CD8-positive, alpha-beta memory T cell (primary cell): Measurements from ENCODE around the gene ASF1B. TPM values are rescaled to one million over a fixed set of nuclear protein-coding genes. Genes with fewer than 3 reads are reported as not detected.
"Not testable (repeated sequence)": the region's sequence is repeated elsewhere in the genome, so short reads cannot be mapped to it uniquely, and the experiment has no call there.

Source experiments
- CTCF ChIA-PET: fragments of 350-600 bp; sonication (Branson Sonifier 250); formaldehyde crosslinking; loops from one replicate; lab custom pipeline; 2021; ENCODE audit warnings: antibody characterized with exemption; lab: Charles Lee
- POLR2A ChIA-PET: fragments of 350-600 bp; sonication (Branson Sonifier 250); formaldehyde crosslinking; loops from one replicate; lab custom pipeline; 2021; ENCODE audit warnings: antibody characterized with exemption; lab: Charles Lee
- DNase-seq, 5 donors: peaks; one replicate each; pipeline versions ENCODE4 v3.0.0 to v3.0.0-alpha.2; 2020 to 2022; ENCODE audit warnings: mixed read lengths in 1 of 5
- H3K27ac ChIP-seq: one replicate; pipeline ENCODE4 v1.7.0; 2013; ENCODE audit warnings: low read depth, mild to moderate bottlenecking, low read length, moderate library complexity
- H3K27me3 ChIP-seq: 2 replicates; pipeline ENCODE4 v1.7.0; 2013; ENCODE audit warnings: low read length, mild to moderate bottlenecking; ENCODE audit not compliant: insufficient read depth, poor library complexity, severe bottlenecking
- H3K36me3 ChIP-seq: 2 replicates; pipeline ENCODE4 v1.7.0; 2013; ENCODE audit warnings: mild to moderate bottlenecking, low read length, moderate library complexity; ENCODE audit not compliant: insufficient read depth
- H3K4me1 ChIP-seq: 2 replicates; pipeline ENCODE4 v1.7.0; 2013; ENCODE audit warnings: mild to moderate bottlenecking, low read length, moderate library complexity; ENCODE audit not compliant: insufficient read depth
- H3K4me3 ChIP-seq: 2 replicates; pipeline ENCODE4 v1.7.0; 2013; ENCODE audit warnings: mild to moderate bottlenecking, low read length
- H3K9me3 ChIP-seq: 2 replicates; pipeline ENCODE4 v1.7.0; 2013; ENCODE audit warnings: mild to moderate bottlenecking, low read length
- H3K27ac Mint-ChIP-seq, 8 donors: one replicate each; pipeline ENCODE4 v1.8.0; 2020 to 2021; ENCODE audit warnings: mixed read lengths in 8 of 8, mild to moderate bottlenecking in 6 of 8, inconsistent platforms in 3 of 8, moderate library complexity in 3 of 8
- H3K27me3 Mint-ChIP-seq, 2 donors: one replicate each; pipeline ENCODE4 v1.8.0; 2020 to 2021; ENCODE audit warnings: mixed read lengths in 2 of 2, mild to moderate bottlenecking in 1 of 2, moderate library complexity in 1 of 2
- H3K36me3 Mint-ChIP-seq, 3 donors: one replicate each; pipeline ENCODE4 v1.8.0; 2020 to 2021; ENCODE audit warnings: mixed read lengths in 3 of 3, inconsistent platforms in 1 of 3, mild to moderate bottlenecking in 1 of 3
- H3K4me1 Mint-ChIP-seq, 3 donors: one replicate each; pipeline ENCODE4 v1.8.0; 2020 to 2021; ENCODE audit warnings: mixed read lengths in 3 of 3, inconsistent platforms in 1 of 3, mild to moderate bottlenecking in 1 of 3
- H3K4me3 Mint-ChIP-seq, 7 donors: one replicate each; pipeline ENCODE4 v1.8.0; 2020 to 2021; ENCODE audit warnings: mixed read lengths in 7 of 7, mild to moderate bottlenecking in 6 of 7, moderate library complexity in 4 of 7, inconsistent platforms in 2 of 7
- H3K9me3 Mint-ChIP-seq, 5 donors: one replicate each; pipeline ENCODE4 v1.8.0; 2020 to 2022; ENCODE audit warnings: mixed read lengths in 5 of 5, mild to moderate bottlenecking in 3 of 5, moderate library complexity in 2 of 5, inconsistent platforms in 1 of 5
- polyA plus RNA-seq: library from polyadenylated mRNA; unstranded; fragments of 300-500 nt; fragmentation: Illumina TruSeq; gene quantifications from one replicate; pipeline ENCODE4 v1.2.3, GENCODE V29; 2021
- total RNA-seq, 2 experiments: library from RNA; stranded (reverse); gene quantifications; one replicate each; pipeline ENCODE4 v1.2.3, GENCODE V29; 2021

Gene ASF1B
- total and polyA plus RNA-seq, 3 experiments from 2014 or later, result 4.5 to 76.2 (median 75.0) TPM

GRCh38 chr19:14149509-14149994, 13.2 kb upstream of the ASF1B start:
- CTCF ChIA-PET, result interaction anchor here (0.7 to 4.4 kb wide), 4 partner anchors 13 to 268 kb away, joined by 3 to 19 read pairs (median 4); partner anchors contain the start of gene ASF1B
- Histone ChIP-seq H3K4me1 (peaks cover 31% of the 10 kb centered on the region), H3K9me3 (no peaks in the 10 kb centered on the region), H3K4me3 (peak overlapping the region; percentile 59), H3K36me3 (no peaks in the 10 kb centered on the region), H3K27me3 (no peaks in the 10 kb centered on the region), H3K27ac (peak overlapping the region; percentile 58)
- peak; percentile 24 to 72 (median 61) for DNase-seq
- peak overlapping the region; percentile 85 to 99 (median 97) for H3K27ac Mint-ChIP-seq
- peaks cover 21 to 36% (median 35%) of the 10 kb centered on the region in 3 donors for H3K4me1 Mint-ChIP-seq
- H3K36me3 Mint-ChIP-seq, result peaks cover 0 to 12% (median 0%) of the 10 kb centered on the region in 3 donors
- no peaks in the 10 kb centered on the region for H3K9me3 Mint-ChIP-seq
- peak overlapping the region; percentile 22 to 87 (median 85) for H3K4me3 Mint-ChIP-seq
- H3K27me3 Mint-ChIP-seq, result no peaks in the 10 kb centered on the region
- POLR2A ChIA-PET, result interaction anchor here (0.7 to 1.9 kb wide), 4 partner anchors 13 to 225 kb away, joined by 3 to 11 read pairs (median 6); partner anchors contain the start of genes ADGRL1 and ASF1B

GRCh38 chr19:14148751-14149410, 12.5 kb upstream of the ASF1B start:
- Mint-ChIP-seq H3K4me3 (peak overlapping the region; percentile 22 to 87 (median 85)), H3K4me1 (peaks cover 21 to 36% (median 35%) of the 10 kb centered on the region in 3 donors), H3K27ac (peak overlapping the region; percentile 85 to 99 (median 97)), H3K9me3 (no peaks in the 10 kb centered on the region), H3K27me3 (no peaks in the 10 kb centered on the region), H3K36me3 (peaks cover 0 to 12% (median 0%) of the 10 kb centered on the region in 3 donors)
- Histone ChIP-seq H3K36me3 (no peaks in the 10 kb centered on the region), H3K9me3 (no peaks in the 10 kb centered on the region), H3K27me3 (no peaks in the 10 kb centered on the region), H3K27ac (peak overlapping the region; percentile 58), H3K4me1 (peaks cover 31% of the 10 kb centered on the region), H3K4me3 (peak overlapping the region; percentile 59)
- ChIA-PET CTCF (interaction anchor here (0.8 to 4.4 kb wide), 5 partner anchors 12 to 242 kb away, joined by 3 to 19 read pairs (median 4); partner anchors contain the start of gene ASF1B), POLR2A (interaction anchor here (0.7 to 1.9 kb wide), 4 partner anchors 12 to 226 kb away, joined by 4 to 11 read pairs (median 6); partner anchors contain the start of gene ASF1B)
- no peak for DNase-seq

GRCh38 chr19:14147797-14148605, 11.6 kb upstream of the ASF1B start:
- Mint-ChIP-seq H3K4me3 (peak overlapping the region in 6 of 7 donors; percentile 25 to 89 (median 48)), H3K9me3 (no peaks in the 10 kb centered on the region), H3K36me3 (peaks cover 0 to 10% (median 0%) of the 10 kb centered on the region in 3 donors), H3K27ac (peak overlapping the region; percentile 85 to 99 (median 97)), H3K27me3 (no peaks in the 10 kb centered on the region), H3K4me1 (peaks cover 21 to 36% (median 35%) of the 10 kb centered on the region in 3 donors)
- H3K4me3 ChIP-seq, result no peak overlapping the region
- H3K36me3 ChIP-seq, result no peaks in the 10 kb centered on the region
- H3K4me1 ChIP-seq, result peaks cover 31% of the 10 kb centered on the region
- peak overlapping the region; percentile 35 for H3K27ac ChIP-seq
- H3K9me3 ChIP-seq, result no peaks in the 10 kb centered on the region
- ChIA-PET CTCF (interaction anchor here (0.8 to 3.5 kb wide), 6 partner anchors 9 to 243 kb away, joined by 3 to 19 read pairs (median 4); partner anchors contain the start of gene ASF1B), POLR2A (interaction anchor here (1.1 kb wide), 1 partner anchor 11 kb away, joined by 4 read pairs; the partner anchor contains the start of gene ASF1B)
- no peaks in the 10 kb centered on the region for H3K27me3 ChIP-seq
- DNase-seq, result peak in 4 of 5 donors; percentile 30 to 56 (median 44)

GRCh38 chr19:14146789-14147216, 10.4 kb upstream of the ASF1B start:
- ChIA-PET CTCF (interaction anchor here (3.5 kb wide), 1 partner anchor 10 kb away, joined by 19 read pairs; the partner anchor contains the start of gene ASF1B), POLR2A (no interaction called here)
- Mint-ChIP-seq H3K4me3 (no peak overlapping the region), H3K4me1 (peaks cover 19 to 47% (median 41%) of the 10 kb centered on the region in 3 donors), H3K36me3 (peaks cover 0 to 6% (median 0%) of the 10 kb centered on the region in 3 donors), H3K9me3 (no peaks in the 10 kb centered on the region), H3K27me3 (no peaks in the 10 kb centered on the region), H3K27ac (peak overlapping the region in 3 of 8 donors; percentile 19 to 66 (median 52))
- Histone ChIP-seq H3K9me3 (no peaks in the 10 kb centered on the region), H3K27me3 (no peaks in the 10 kb centered on the region), H3K36me3 (no peaks in the 10 kb centered on the region), H3K4me3 (no peak overlapping the region), H3K4me1 (peaks cover 38% of the 10 kb centered on the region), H3K27ac (no peak overlapping the region)
- DNase-seq, result no peak

- H3K36me3 ChIP-seq, H3K4me3 ChIP-seq, H3K36me3 Mint-ChIP-seq, DNase-seq, POLR2A ChIA-PET, H3K9me3 ChIP-seq, H3K27me3 Mint-ChIP-seq, H3K27me3 ChIP-seq, H3K9me3 Mint-ChIP-seq, H3K4me3 Mint-ChIP-seq, H3K27ac ChIP-seq: not testable (repeated sequence)
- Mint-ChIP-seq H3K27ac (peak overlapping the region in 4 of 8 donors; percentile 31 to 83 (median 58)), H3K4me1 (peaks cover 19 to 48% (median 42%) of the 10 kb centered on the region in 3 donors)
- CTCF ChIA-PET, result interaction anchor here (2.0 to 3.5 kb wide), 2 partner anchors 9 to 202 kb away, joined by 11 to 19 read pairs; partner anchors contain the start of gene ASF1B
- H3K4me1 ChIP-seq, result peaks cover 39% of the 10 kb centered on the region
These were observed 9.8 kb upstream of the ASF1B start for GRCh38 chr19:14146169-14146568.

GRCh38 chr19:14145381-14145780, 9.0 kb upstream of the ASF1B start:
- peaks cover 19 to 48% (median 42%) of the 10 kb centered on the region in 3 donors for H3K4me1 Mint-ChIP-seq
- no peak overlapping the region for H3K4me3 Mint-ChIP-seq
- peak overlapping the region in 6 of 8 donors; percentile 7 to 67 (median 47) for H3K27ac Mint-ChIP-seq
- no peaks in the 10 kb centered on the region for H3K27me3 Mint-ChIP-seq
- Histone ChIP-seq H3K27me3 (no peaks in the 10 kb centered on the region), H3K4me1 (peaks cover 36% of the 10 kb centered on the region), H3K9me3 (no peaks in the 10 kb centered on the region), H3K36me3 (no peaks in the 10 kb centered on the region), H3K4me3 (no peak overlapping the region), H3K27ac (no peak overlapping the region)
- H3K9me3 Mint-ChIP-seq, result no peaks in the 10 kb centered on the region
- DNase-seq, result no peak
- CTCF ChIA-PET, result interaction anchor here (0.6 to 3.5 kb wide), 4 partner anchors 8 to 947 kb away, joined by 3 to 19 read pairs (median 7); partner anchors contain the start of gene ASF1B
- H3K36me3 Mint-ChIP-seq, result peaks cover 0 to 5% (median 0%) of the 10 kb centered on the region in 3 donors
- POLR2A ChIA-PET, result no interaction called here
